A549 (cell line): ENCODE data around the gene ADAMTSL5. TPM values are rescaled to one million over a fixed set of nuclear protein-coding genes. Genes with fewer than 3 reads are reported as not detected.

Source experiments
- ATAC-seq, 2 experiments: fragments of 200-7000 bp in 1 of 2; fragments of >200 bp in 1 of 2; cut with Nextera tagmentation in 1 of 2; cut with Tn5 transposase in 1 of 2; 3 replicates each; pipeline versions ENCODE4 v1.8.0 to v1.9.1; 2018 to 2020; ENCODE audit warnings: mild to moderate bottlenecking in 1 of 2, moderate library complexity in 1 of 2
- CTCF ChIA-PET: fragments of 300-600 bp; sonication (Branson Sonifier 250); formaldehyde crosslinking; extraction: SDS; loops from one replicate; lab custom pipeline; 2021; ENCODE audit warnings: antibody characterized with exemption, inconsistent platforms; lab: Yijun Ruan, JAX
- POLR2A ChIA-PET: fragments of 350-600 bp; formaldehyde crosslinking; extraction: SDS; loops from one replicate; lab custom pipeline; 2021; ENCODE audit warnings: antibody characterized with exemption, inconsistent platforms; lab: Yijun Ruan, JAX
- DNase-seq, 2 experiments: peaks; one replicate each; pipeline versions ENCODE4 v3.0.0 to v3.0.0-alpha.2; 2011 to 2016; ENCODE audit warnings: low read depth in 1 of 2, low spot score in 1 of 2
- FAIRE-seq: peaks from 2 replicates; lab custom pipeline; 2011; peaks lifted over from hg19 to GRCh38; lab: Jason Lieb, UNC
- H3K27ac ChIP-seq, 2 experiments: fragments of >200 bp; sonication (Bioruptor Twin); formaldehyde crosslinking; 3 replicates each; pipeline ENCODE4 v1.5.1; 2016 to 2017
- H3K4me1 ChIP-seq: fragments of >200 bp; sonication (Bioruptor Twin); formaldehyde crosslinking; 3 replicates; pipeline ENCODE4 v1.6.1; 2016
- H3K4me2 ChIP-seq: fragments of >200 bp; sonication (Bioruptor Twin); formaldehyde crosslinking; 3 replicates; pipeline ENCODE4 v1.6.1; 2016
- H3K4me3 ChIP-seq: fragments of >200 bp; sonication (Bioruptor Twin); formaldehyde crosslinking; 3 replicates; pipeline ENCODE4 v1.5.1; 2016
- H3K9me3 ChIP-seq: fragments of >200 bp; sonication (Bioruptor Twin); formaldehyde crosslinking; 3 replicates; pipeline ENCODE4 v1.6.1; 2016
- CBX2 ChIP-seq: fragments of 200-600 bp; sonication (generic); IDR thresholded peaks from 2 replicates; pipeline ENCODE4 v1.6.1; 2016; ENCODE audit warnings: low read depth, mild to moderate bottlenecking, borderline replicate concordance
- CBX8 ChIP-seq: fragments of 200-600 bp; sonication (generic); IDR thresholded peaks from 2 replicates; pipeline ENCODE4 v1.6.1; 2016
- EHF ChIP-seq: fragments of 250-450 bp; sonication (Bioruptor Pico); IDR thresholded peaks from 2 replicates; pipeline ENCODE4 v1.5.0; 2020; ENCODE audit warnings: mild to moderate bottlenecking
- EP300 ChIP-seq, 2 experiments: fragments of >200 bp; sonication (Bioruptor Twin); formaldehyde crosslinking; IDR thresholded peaks; 2 replicates in 1 of 2; 3 replicates in 1 of 2; pipeline ENCODE4 v1.6.1; 2016 to 2017
- FOSB ChIP-seq: fragments of 250-450 bp; sonication (Bioruptor Pico); IDR thresholded peaks from 2 replicates; pipeline ENCODE4 v1.5.0; 2020; ENCODE audit warnings: mild to moderate bottlenecking, moderate library complexity
- GATA3 ChIP-seq: IDR thresholded peaks from 2 replicates; pipeline ENCODE4 v1.6.1; 2012; ENCODE audit warnings: borderline replicate concordance
- HES2 ChIP-seq: fragments of >200 bp; sonication (Bioruptor Twin); formaldehyde crosslinking; IDR thresholded peaks from 2 replicates; pipeline ENCODE4 v1.6.1; 2016
- JUN ChIP-seq, 2 experiments: fragments of >200 bp; sonication (Bioruptor Twin); formaldehyde crosslinking; IDR thresholded peaks; 2 replicates in 1 of 2; 3 replicates in 1 of 2; pipeline ENCODE4 v1.6.1; 2016 to 2017
- MAX ChIP-seq: IDR thresholded peaks from 2 replicates; pipeline ENCODE4 v1.6.1; 2012
- MYC ChIP-seq: IDR thresholded peaks from 2 replicates; pipeline ENCODE4 v1.6.1; 2012; ENCODE audit warnings: mild to moderate bottlenecking, inconsistent platforms, low read length, improper control_type of control experiment, borderline replicate concordance
- PHF8 ChIP-seq: fragments of 200-600 bp; sonication (generic); IDR thresholded peaks from 2 replicates; pipeline ENCODE4 v1.6.1; 2016; ENCODE audit warnings: low read depth, mild to moderate bottlenecking, antibody characterized with exemption, moderate library complexity, borderline replicate concordance
- POLR2AphosphoS2 ChIP-seq: conservative IDR thresholded peaks from 2 replicates; pipeline ENCODE4 v1.6.1; 2012; ENCODE audit warnings: low read length, improper control_type of control experiment, inconsistent platforms
- RAD21 ChIP-seq, 2 experiments: fragments of >200 bp in 1 of 2; sonication (Bioruptor Twin) in 1 of 2; formaldehyde crosslinking in 1 of 2; IDR thresholded peaks in 1 of 2; conservative IDR thresholded peaks in 1 of 2; 2 replicates in 1 of 2; 3 replicates in 1 of 2; pipeline ENCODE4 v1.6.1; 2012 to 2018; ENCODE audit warnings: inconsistent platforms in 1 of 2
- RCOR1 ChIP-seq: fragments of 150-350 bp; IDR thresholded peaks from 2 replicates; pipeline ENCODE4 v1.6.1; 2014; ENCODE audit warnings: antibody characterized with exemption, low read length, low read depth
- RFX5 ChIP-seq: fragments of 450-650 bp; IDR thresholded peaks from 2 replicates; pipeline ENCODE4 v1.7.1; 2014; ENCODE audit warnings: antibody characterized with exemption, mild to moderate bottlenecking, moderate library complexity
- SMC3 ChIP-seq: fragments of >200 bp; sonication (Bioruptor Twin); formaldehyde crosslinking; IDR thresholded peaks from 3 replicates; pipeline ENCODE4 v1.6.1; 2018; ENCODE audit warnings: inconsistent platforms
- SREBF2 ChIP-seq: fragments of 450-650 bp; IDR thresholded peaks from 2 replicates; pipeline ENCODE4 v1.6.1; 2014; ENCODE audit warnings: mild to moderate bottlenecking, moderate library complexity
- TFCP2L1 ChIP-seq: fragments of 250-450 bp; sonication (Bioruptor Pico); IDR thresholded peaks from 2 replicates; pipeline ENCODE4 v1.5.0; 2021; ENCODE audit warnings: mild to moderate bottlenecking
- USF2 ChIP-seq: fragments of 450-650 bp; IDR thresholded peaks from 2 replicates; pipeline ENCODE4 v1.6.1; 2014; ENCODE audit warnings: antibody characterized with exemption
- ZC3H11A ChIP-seq: fragments of 450-650 bp; IDR thresholded peaks from 2 replicates; pipeline ENCODE4 v1.6.1; 2014; ENCODE audit warnings: antibody characterized with exemption, mild to moderate bottlenecking
- ZFP36 ChIP-seq: fragments of 450-650 bp; IDR thresholded peaks from 2 replicates; pipeline ENCODE4 v1.6.1; 2014; ENCODE audit warnings: borderline replicate concordance; ENCODE audit not compliant: partially characterized antibody
- ZNF302 ChIP-seq: fragments of 250-450 bp; sonication (Bioruptor Pico); IDR thresholded peaks from 2 replicates; pipeline ENCODE4 v1.9.0; 2021; ENCODE audit warnings: inconsistent platforms, mild to moderate bottlenecking, moderate library complexity
- ZSCAN20 ChIP-seq: fragments of 250-450 bp; sonication (Bioruptor Pico); IDR thresholded peaks from 2 replicates; pipeline ENCODE4 v1.8.0; 2022; ENCODE audit warnings: mild to moderate bottlenecking, moderate library complexity
- WGBS: methylation state at CpG from one replicate; pipeline ENCODE4 v1.1.6; 2017; ENCODE audit errors: missing lambda C conversion rate; 5-methylcytosine and 5-hydroxymethylcytosine counted together
- polyA plus RNA-seq, 4 experiments: library from polyadenylated mRNA; depleted of rRNA in 3 of 4; stranded (reverse); fragments of >200 nt; fragmentation: RNase III in 1 of 4; extraction: RNeasy Plus Mini Kit Qiagen cat#74134 plus additional on column Dnase treatment in 1 of 4; gene quantifications; 2 replicates in 3 of 4; 3 replicates in 1 of 4; pipeline ENCODE4 v1.2.3, GENCODE V29; 2011 to 2017
- TF ChIP-seq, protein P1 (sequence below): fragments of 200-600 bp; sonication (generic); IDR thresholded peaks from 2 replicates; pipeline ENCODE4 v1.6.1; 2016; ENCODE audit warnings: antibody characterized with exemption, mild to moderate bottlenecking, moderate library complexity

ADAMTSL5 gene
- polyA plus RNA-seq, 2 of the 4 experiments (the other 2 are of a cell fraction) = 1.4 to 3.0 TPM

DNA sequence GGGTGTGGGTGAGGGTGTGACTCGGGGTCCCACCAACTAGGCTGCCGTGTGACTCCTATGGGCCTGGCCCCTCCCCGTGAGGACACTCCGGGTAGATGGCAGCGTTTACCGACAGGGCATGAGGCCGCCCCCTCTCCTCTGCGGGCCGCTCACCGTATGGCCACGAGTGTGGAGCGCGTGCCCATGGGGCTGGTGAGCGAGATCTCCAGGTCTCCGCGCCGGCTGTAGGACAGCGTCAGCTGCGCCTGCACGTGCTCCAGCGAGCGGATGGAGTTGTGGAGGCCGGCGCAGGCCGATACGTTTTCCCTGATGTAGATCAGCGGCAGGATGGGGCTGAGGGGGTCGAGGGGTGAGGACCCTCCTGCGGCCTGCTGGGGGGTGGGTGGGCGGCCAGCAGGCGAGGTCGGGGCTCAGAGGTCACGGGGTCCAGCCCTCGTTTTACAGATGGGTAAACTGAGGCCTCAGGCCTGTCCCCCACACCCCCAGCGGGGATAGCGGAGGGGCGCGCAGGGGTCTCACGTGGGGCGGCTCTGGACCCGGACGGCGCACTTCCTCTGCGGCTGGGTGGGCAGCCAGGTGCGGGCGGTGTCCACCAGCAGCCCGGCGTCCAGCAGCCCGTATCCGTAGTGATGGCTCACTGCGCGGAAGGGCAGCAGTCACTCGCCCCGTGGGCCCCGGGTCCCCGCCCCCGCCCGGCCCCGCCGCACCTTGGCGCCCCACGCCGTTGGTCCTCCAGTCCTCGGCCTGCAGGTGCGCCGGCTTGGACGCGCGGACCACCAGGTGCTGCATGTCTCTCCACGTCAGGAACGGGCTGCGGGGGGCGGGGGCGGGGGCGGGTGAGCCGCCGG lies 29.5 kb downstream of the ADAMTSL5 start (continued):
- TF ChIP-seq MYC = no peak
- TF ChIP-seq MAX = no peak
- TF ChIP-seq, protein P1, sequence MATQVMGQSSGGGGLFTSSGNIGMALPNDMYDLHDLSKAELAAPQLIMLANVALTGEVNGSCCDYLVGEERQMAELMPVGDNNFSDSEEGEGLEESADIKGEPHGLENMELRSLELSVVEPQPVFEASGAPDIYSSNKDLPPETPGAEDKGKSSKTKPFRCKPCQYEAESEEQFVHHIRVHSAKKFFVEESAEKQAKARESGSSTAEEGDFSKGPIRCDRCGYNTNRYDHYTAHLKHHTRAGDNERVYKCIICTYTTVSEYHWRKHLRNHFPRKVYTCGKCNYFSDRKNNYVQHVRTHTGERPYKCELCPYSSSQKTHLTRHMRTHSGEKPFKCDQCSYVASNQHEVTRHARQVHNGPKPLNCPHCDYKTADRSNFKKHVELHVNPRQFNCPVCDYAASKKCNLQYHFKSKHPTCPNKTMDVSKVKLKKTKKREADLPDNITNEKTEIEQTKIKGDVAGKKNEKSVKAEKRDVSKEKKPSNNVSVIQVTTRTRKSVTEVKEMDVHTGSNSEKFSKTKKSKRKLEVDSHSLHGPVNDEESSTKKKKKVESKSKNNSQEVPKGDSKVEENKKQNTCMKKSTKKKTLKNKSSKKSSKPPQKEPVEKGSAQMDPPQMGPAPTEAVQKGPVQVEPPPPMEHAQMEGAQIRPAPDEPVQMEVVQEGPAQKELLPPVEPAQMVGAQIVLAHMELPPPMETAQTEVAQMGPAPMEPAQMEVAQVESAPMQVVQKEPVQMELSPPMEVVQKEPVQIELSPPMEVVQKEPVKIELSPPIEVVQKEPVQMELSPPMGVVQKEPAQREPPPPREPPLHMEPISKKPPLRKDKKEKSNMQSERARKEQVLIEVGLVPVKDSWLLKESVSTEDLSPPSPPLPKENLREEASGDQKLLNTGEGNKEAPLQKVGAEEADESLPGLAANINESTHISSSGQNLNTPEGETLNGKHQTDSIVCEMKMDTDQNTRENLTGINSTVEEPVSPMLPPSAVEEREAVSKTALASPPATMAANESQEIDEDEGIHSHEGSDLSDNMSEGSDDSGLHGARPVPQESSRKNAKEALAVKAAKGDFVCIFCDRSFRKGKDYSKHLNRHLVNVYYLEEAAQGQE = no peak
- TF ChIP-seq, all 56 proteins: peak for 0

- POLR2A ChIA-PET = no interaction called here
- TF ChIP-seq TFCP2L1 = no peak
- TF ChIP-seq EP300 (IDR thresholded peaks at IDR 0.05) = no peak
- no peak for TF ChIP-seq POLR2AphosphoS2
- TF ChIP-seq ZNF302 (CRISPR knock-in tag) = no peak
- TF ChIP-seq ZSCAN20 (CRISPR knock-in tag) = no peak
- TF ChIP-seq GATA3 = no peak
- no peak for TF ChIP-seq RFX5
- TF ChIP-seq RCOR1 = no peak
- no peak for TF ChIP-seq EHF
- TF ChIP-seq ZFP36 = no peak
- no peak for TF ChIP-seq CBX2
- no peak for TF ChIP-seq PHF8
- no peak for TF ChIP-seq SMC3
- TF ChIP-seq RAD21 (conservative IDR thresholded peaks at IDR 0.05 in 1 of 2, IDR thresholded peaks at IDR 0.05 in 1 of 2) = no peak
- TF ChIP-seq ZC3H11A = no peak
- TF ChIP-seq JUN (IDR thresholded peaks at IDR 0.05) = no peak
- H3K4me2 ChIP-seq = no peak overlapping the region
- H3K27ac ChIP-seq = no peak overlapping the region
- CTCF ChIA-PET = no interaction called here
- H3K9me3 ChIP-seq = no peaks in the 10 kb centered on the region
- no peak for FAIRE-seq
- no peak for DNase-seq
- no peak for ATAC-seq
- H3K4me1 ChIP-seq = peaks cover 10% of the 10 kb centered on the region; the same call in 2 of the 3 replicates
- H3K4me3 ChIP-seq = no peak overlapping the region
- WGBS = 82% methylated on average over 8 of the region's 37 CpGs
Measured at GRCh38 chr19:1482361-1483130, 30.3 kb downstream of the ADAMTSL5 start.

DNA sequence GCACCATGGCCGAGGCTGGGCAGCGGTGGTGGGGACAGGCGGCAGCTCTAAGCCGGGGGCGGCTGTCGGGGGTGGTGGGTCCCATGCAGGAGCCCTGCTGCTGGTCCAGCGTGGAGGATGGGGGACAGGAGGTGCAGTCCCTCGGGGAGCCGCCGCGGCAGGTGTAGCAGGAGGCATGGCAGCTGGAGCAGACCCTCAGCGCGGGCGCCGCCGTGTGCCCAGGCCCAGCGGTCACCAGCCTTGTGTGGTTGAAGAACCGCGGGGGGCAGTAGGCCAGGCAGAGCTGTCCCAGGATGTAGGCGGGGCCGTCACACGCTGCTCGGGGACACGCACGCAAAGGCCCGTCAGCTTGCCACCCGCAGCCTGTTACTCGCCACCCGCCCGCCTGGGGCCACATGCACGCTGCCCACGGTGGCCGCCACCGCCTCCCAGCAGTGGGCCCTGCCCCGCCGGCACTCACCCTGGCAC lies 30.9 kb downstream of the ADAMTSL5 start:
- FAIRE-seq (no peak), DNase-seq (no peak), ATAC-seq (no peak)
- WGBS = 98% methylated on average over 20 of the region's 36 CpGs
- POLR2A ChIA-PET = no interaction called here
- Histone ChIP-seq H3K4me3 (no peak overlapping the region), H3K9me3 (no peaks in the 10 kb centered on the region), H3K4me2 (no peak overlapping the region), H3K27ac (no peak overlapping the region), H3K4me1 (peaks cover 11% of the 10 kb centered on the region; the same call in 2 of the 3 replicates)
- CTCF ChIA-PET = no interaction called here
- TF ChIP-seq HES2 (no peak), FOSB (CRISPR knock-in tag) (no peak), USF2 (no peak), CBX8 (no peak), SREBF2 (no peak), PHF8 (no peak)
- TF ChIP-seq, protein P1 = no peak
